ENCODE results near the gene CRB2. TPM values are rescaled to one million over a fixed set of nuclear protein-coding genes. Genes with fewer than 3 reads are reported as not detected.
"Not testable (repeated sequence)": the region's sequence is repeated elsewhere in the genome, so short reads cannot be mapped to it uniquely, and the experiment has no call there.

Gene CRB2
- total RNA-seq, 1 donor from 2014 or later: 6.8 TPM

- Mint-ChIP-seq H3K4me3 (ENCODE audit: unreplicated experiment) (peak overlapping the region; percentile 2), H3K27me3 (ENCODE audit: unreplicated experiment) (peaks cover 9% of the 10 kb centered on the region), H3K4me1 (ENCODE audit: low read depth, unreplicated experiment) (peaks cover 18% of the 10 kb centered on the region), H3K9me3 (ENCODE audit: unreplicated experiment) (peaks cover 12% of the 10 kb centered on the region), H3K36me3 (ENCODE audit: unreplicated experiment) (no peaks in the 10 kb centered on the region), H3K27ac (ENCODE audit: unreplicated experiment) (peak overlapping the region; percentile 65)
- DNase-seq: no peak
- TF ChIP-seq, protein P1, sequence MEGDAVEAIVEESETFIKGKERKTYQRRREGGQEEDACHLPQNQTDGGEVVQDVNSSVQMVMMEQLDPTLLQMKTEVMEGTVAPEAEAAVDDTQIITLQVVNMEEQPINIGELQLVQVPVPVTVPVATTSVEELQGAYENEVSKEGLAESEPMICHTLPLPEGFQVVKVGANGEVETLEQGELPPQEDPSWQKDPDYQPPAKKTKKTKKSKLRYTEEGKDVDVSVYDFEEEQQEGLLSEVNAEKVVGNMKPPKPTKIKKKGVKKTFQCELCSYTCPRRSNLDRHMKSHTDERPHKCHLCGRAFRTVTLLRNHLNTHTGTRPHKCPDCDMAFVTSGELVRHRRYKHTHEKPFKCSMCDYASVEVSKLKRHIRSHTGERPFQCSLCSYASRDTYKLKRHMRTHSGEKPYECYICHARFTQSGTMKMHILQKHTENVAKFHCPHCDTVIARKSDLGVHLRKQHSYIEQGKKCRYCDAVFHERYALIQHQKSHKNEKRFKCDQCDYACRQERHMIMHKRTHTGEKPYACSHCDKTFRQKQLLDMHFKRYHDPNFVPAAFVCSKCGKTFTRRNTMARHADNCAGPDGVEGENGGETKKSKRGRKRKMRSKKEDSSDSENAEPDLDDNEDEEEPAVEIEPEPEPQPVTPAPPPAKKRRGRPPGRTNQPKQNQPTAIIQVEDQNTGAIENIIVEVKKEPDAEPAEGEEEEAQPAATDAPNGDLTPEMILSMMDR (IDR thresholded peaks at IDR 0.05; ENCODE audit: partially characterized antibody, unreplicated experiment): no peak
Measured at GRCh38 chr9:123394291-123395235, 38.6 kb downstream of the CRB2 start.

DNA sequence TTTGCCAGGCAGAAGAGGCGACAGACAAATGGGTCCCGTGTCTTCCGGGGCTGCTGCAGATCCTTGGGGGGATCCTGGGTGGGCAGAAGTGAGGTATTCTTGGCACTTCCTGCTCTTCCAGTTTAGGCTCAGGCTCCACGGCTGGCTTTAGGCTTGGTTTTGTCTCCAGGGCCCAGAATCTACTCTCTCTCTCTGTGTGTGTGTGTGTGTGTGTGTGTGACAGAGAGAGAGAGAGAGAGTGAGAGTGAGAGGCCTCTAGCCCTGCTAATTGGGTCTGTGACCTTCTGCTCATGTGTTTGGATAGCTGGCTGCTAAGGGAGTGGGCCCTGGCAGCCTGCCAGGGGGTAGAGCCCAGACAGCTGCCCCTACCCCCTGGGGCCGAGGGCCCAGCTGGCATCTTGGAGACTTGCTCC lies 39.3 kb downstream of the CRB2 start:
- peaks cover 18% of the 10 kb centered on the region for H3K4me1 Mint-ChIP-seq (ENCODE audit: low read depth, unreplicated experiment)
- peaks cover 13% of the 10 kb centered on the region for H3K9me3 Mint-ChIP-seq (ENCODE audit: unreplicated experiment)
- H3K27me3 Mint-ChIP-seq (ENCODE audit: unreplicated experiment): peaks cover 9% of the 10 kb centered on the region

GRCh38 chr9:123395689-123396511 lies 39.9 kb downstream of the CRB2 start:
- peaks cover 21% of the 10 kb centered on the region for H3K4me1 Mint-ChIP-seq (ENCODE audit: low read depth, unreplicated experiment)
- TF ChIP-seq, protein P1 (IDR thresholded peaks at IDR 0.05; ENCODE audit: partially characterized antibody, unreplicated experiment): no peak
- no peak for DNase-seq
- no peak overlapping the region for H3K4me3 Mint-ChIP-seq (ENCODE audit: unreplicated experiment)
- H3K27ac Mint-ChIP-seq (ENCODE audit: unreplicated experiment): peak overlapping the region; percentile 62
- peaks cover 13% of the 10 kb centered on the region for H3K9me3 Mint-ChIP-seq (ENCODE audit: unreplicated experiment)
- H3K27me3 Mint-ChIP-seq (ENCODE audit: unreplicated experiment): peaks cover 9% of the 10 kb centered on the region
- no peaks in the 10 kb centered on the region for H3K36me3 Mint-ChIP-seq (ENCODE audit: unreplicated experiment)

More for the DNA sequence above, 39.3 kb downstream of the CRB2 start:
- Mint-ChIP-seq H3K27ac (ENCODE audit: unreplicated experiment) (peak overlapping the region; percentile 65), H3K4me3 (ENCODE audit: unreplicated experiment) (peak overlapping the region; percentile 26), H3K36me3 (ENCODE audit: unreplicated experiment) (no peaks in the 10 kb centered on the region)
- TF ChIP-seq, protein P1 (IDR thresholded peaks at IDR 0.05; ENCODE audit: partially characterized antibody, unreplicated experiment): no peak
- DNase-seq: peak; percentile 78

GRCh38 chr9:123397975-123398374 lies 42.0 kb downstream of the CRB2 start:
- Mint-ChIP-seq H3K4me3 (ENCODE audit: unreplicated experiment) (no peak overlapping the region), H3K27me3 (ENCODE audit: unreplicated experiment) (peaks cover 3% of the 10 kb centered on the region), H3K36me3 (ENCODE audit: unreplicated experiment) (no peaks in the 10 kb centered on the region), H3K27ac (ENCODE audit: unreplicated experiment) (no peak overlapping the region), H3K9me3 (ENCODE audit: unreplicated experiment) (peaks cover 13% of the 10 kb centered on the region), H3K4me1 (ENCODE audit: low read depth, unreplicated experiment) (peaks cover 28% of the 10 kb centered on the region)
- TF ChIP-seq, protein P1 (IDR thresholded peaks at IDR 0.05; ENCODE audit: partially characterized antibody, unreplicated experiment): no peak
- no peak for DNase-seq

- peaks cover 24% of the 10 kb centered on the region for H3K4me1 Mint-ChIP-seq (ENCODE audit: low read depth, unreplicated experiment)
- not testable (repeated sequence) for H3K36me3 Mint-ChIP-seq (ENCODE audit: unreplicated experiment); H3K27me3 Mint-ChIP-seq (ENCODE audit: unreplicated experiment); H3K4me3 Mint-ChIP-seq (ENCODE audit: unreplicated experiment); H3K27ac Mint-ChIP-seq (ENCODE audit: unreplicated experiment); DNase-seq; H3K9me3 Mint-ChIP-seq (ENCODE audit: unreplicated experiment)
Measured at GRCh38 chr9:123398938-123399337, 42.9 kb downstream of the CRB2 start.
